ENCODE results near the gene PITPNM2. TPM values are rescaled to one million over a fixed set of nuclear protein-coding genes. Genes with fewer than 3 reads are reported as not detected.
A peak's percentile ranks its signal among the peaks of the same experiment; 100 is the strongest.

The PITPNM2 gene
- total and polyA plus RNA-seq, 2 donors (not counting 1 experiment from before 2014, with no cell fraction given): 2.2 to 6.6 TPM

DNA sequence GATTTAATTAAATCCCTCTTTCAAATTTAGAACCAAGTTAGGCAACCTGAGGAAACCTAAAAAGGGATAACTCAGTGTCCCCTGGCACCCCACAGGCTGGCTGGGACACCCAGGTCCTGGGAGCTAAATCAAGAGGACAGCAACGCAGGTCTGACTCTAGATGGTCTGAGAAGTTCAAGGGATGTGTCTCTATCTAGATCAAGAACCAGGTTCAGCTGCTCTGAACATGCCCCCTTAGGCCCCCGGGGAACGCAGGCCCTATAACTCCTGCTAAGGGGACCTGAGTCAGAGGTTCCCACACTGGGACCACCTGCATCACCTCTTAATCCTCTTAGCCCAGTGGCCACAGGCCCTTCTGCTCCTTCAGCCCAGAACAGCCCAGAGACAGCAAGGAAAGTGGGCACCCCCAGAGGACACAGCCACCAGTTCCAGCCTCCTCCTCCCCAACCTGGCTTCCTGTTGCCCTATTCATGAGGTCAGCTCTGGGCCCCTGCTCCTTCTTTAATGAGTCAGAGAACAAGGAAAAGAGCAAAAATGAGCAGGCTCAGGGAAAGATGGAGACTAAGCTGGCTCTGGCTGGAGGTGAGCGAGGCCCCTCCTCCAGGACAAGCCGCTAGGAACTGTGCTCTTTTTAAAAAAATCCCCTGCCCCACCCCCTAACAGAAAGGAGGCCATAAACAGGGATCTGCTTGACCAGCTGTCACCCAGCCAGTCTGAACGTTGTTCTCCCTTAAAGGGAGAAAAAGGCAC, 10.8 kb downstream of the PITPNM2 start:
- Histone ChIP-seq H3K4me1 (ENCODE audit: control insufficient read depth, extremely low read depth, insufficient read depth, low read length) (peaks cover 33% of the 10 kb centered on the region), H4K20me1 (ENCODE audit: control insufficient read depth, extremely low read depth, insufficient read depth, low read length) (no peaks in the 10 kb centered on the region), H3K4me3 (replicated peaks in 1 of 4; ENCODE audit: control extremely low read depth in 1 of 4, insufficient read depth in 1 of 4, low read depth in 3 of 4, low read length in 4 of 4) (no peak overlapping the region), H3K4me2 (ENCODE audit: extremely low read depth, insufficient read depth, low read length) (peak overlapping the region; percentile 56), H3K36me3 (ENCODE audit: control insufficient read depth, insufficient read depth, low read length) (no peaks in the 10 kb centered on the region), H3K27me3 (ENCODE audit: control insufficient read depth, insufficient read depth, low read length) (no peaks in the 10 kb centered on the region), H2AFZ (ENCODE audit: low read length) (no peak overlapping the region), H3K79me2 (ENCODE audit: control insufficient read depth, insufficient read depth, low read length) (peaks cover 28% of the 10 kb centered on the region), H3K9ac (ENCODE audit: insufficient read depth, low read length) (no peak overlapping the region), H3K9me3 (ENCODE audit: control insufficient read depth, insufficient read depth, low read depth, low read length) (no peaks in the 10 kb centered on the region), H3K27ac (ENCODE audit: insufficient read depth, low read length) (peak overlapping the region; percentile 29)
- DNase-seq (ENCODE audit: low read depth in 2 of 2): peak; percentile 30 to 61
- no peak for TF ChIP-seq EZH2 (IDR thresholded peaks at IDR 0.05; ENCODE audit: low read length, missing control alignments)
- TF ChIP-seq CTCF (conservative IDR thresholded peaks at IDR 0.05 in 1 of 2, IDR thresholded peaks at IDR 0.05 in 1 of 2; ENCODE audit: low read depth in 1 of 2, low read length in 2 of 2): no peak

- Histone ChIP-seq H3K9me3 (ENCODE audit: control insufficient read depth, insufficient read depth, low read depth, low read length) (no peaks in the 10 kb centered on the region), H3K36me3 (ENCODE audit: control insufficient read depth, insufficient read depth, low read length) (no peaks in the 10 kb centered on the region), H3K27me3 (ENCODE audit: control insufficient read depth, insufficient read depth, low read length) (no peaks in the 10 kb centered on the region), H3K27ac (ENCODE audit: insufficient read depth, low read length) (no peak overlapping the region), H4K20me1 (ENCODE audit: control insufficient read depth, extremely low read depth, insufficient read depth, low read length) (no peaks in the 10 kb centered on the region), H3K4me3 (replicated peaks in 1 of 4; ENCODE audit: control extremely low read depth in 1 of 4, insufficient read depth in 1 of 4, low read depth in 3 of 4, low read length in 4 of 4) (no peak overlapping the region), H3K9ac (ENCODE audit: insufficient read depth, low read length) (no peak overlapping the region), H3K4me2 (ENCODE audit: extremely low read depth, insufficient read depth, low read length) (no peak overlapping the region), H3K4me1 (ENCODE audit: control insufficient read depth, extremely low read depth, insufficient read depth, low read length) (peaks cover 16% of the 10 kb centered on the region), H2AFZ (ENCODE audit: low read length) (no peak overlapping the region), H3K79me2 (ENCODE audit: control insufficient read depth, insufficient read depth, low read length) (peaks cover 12% of the 10 kb centered on the region)
- TF ChIP-seq EZH2 (IDR thresholded peaks at IDR 0.05; ENCODE audit: low read length, missing control alignments): no peak
- TF ChIP-seq CTCF (conservative IDR thresholded peaks at IDR 0.05 in 1 of 2, IDR thresholded peaks at IDR 0.05 in 1 of 2; ENCODE audit: low read depth in 1 of 2, low read length in 2 of 2): no peak
- DNase-seq (ENCODE audit: low read depth in 2 of 2): no peak
Measured at GRCh38 chr12:123135688-123136087, 15.2 kb downstream of the PITPNM2 start.

GRCh38 chr12:123134826-123135225, 16.1 kb downstream of the PITPNM2 start:
- Histone ChIP-seq H3K9me3 (ENCODE audit: control insufficient read depth, insufficient read depth, low read depth, low read length) (no peaks in the 10 kb centered on the region), H3K27ac (ENCODE audit: insufficient read depth, low read length) (no peak overlapping the region), H3K4me2 (ENCODE audit: extremely low read depth, insufficient read depth, low read length) (no peak overlapping the region), H4K20me1 (ENCODE audit: control insufficient read depth, extremely low read depth, insufficient read depth, low read length) (no peaks in the 10 kb centered on the region), H3K79me2 (ENCODE audit: control insufficient read depth, insufficient read depth, low read length) (peaks cover 4% of the 10 kb centered on the region), H2AFZ (ENCODE audit: low read length) (no peak overlapping the region), H3K27me3 (ENCODE audit: control insufficient read depth, insufficient read depth, low read length) (no peaks in the 10 kb centered on the region), H3K9ac (ENCODE audit: insufficient read depth, low read length) (no peak overlapping the region), H3K4me3 (replicated peaks in 1 of 4; ENCODE audit: control extremely low read depth in 1 of 4, insufficient read depth in 1 of 4, low read depth in 3 of 4, low read length in 4 of 4) (no peak overlapping the region), H3K36me3 (ENCODE audit: control insufficient read depth, insufficient read depth, low read length) (no peaks in the 10 kb centered on the region), H3K4me1 (ENCODE audit: control insufficient read depth, extremely low read depth, insufficient read depth, low read length) (peaks cover 8% of the 10 kb centered on the region)
- TF ChIP-seq EZH2 (IDR thresholded peaks at IDR 0.05; ENCODE audit: low read length, missing control alignments) (no peak), CTCF (conservative IDR thresholded peaks at IDR 0.05 in 1 of 2, IDR thresholded peaks at IDR 0.05 in 1 of 2; ENCODE audit: low read depth in 1 of 2, low read length in 2 of 2) (no peak)
- no peak for DNase-seq (ENCODE audit: low read depth in 2 of 2)

Data from fibroblast of lung (primary cell).